Sigmoid colon (tissue), 4 donors: ENCODE measurements around the gene MAP1LC3C.

Experiments
- POLR2A ChIP-seq, 2 donors: fragments of 450-650 bp; IDR thresholded peaks; one replicate each; pipeline ENCODE4 v1.6.1; 2016; ENCODE audit warnings: antibody characterized with exemption in 2 of 2, mild to moderate bottlenecking in 2 of 2, moderate library complexity in 2 of 2
- POLR2AphosphoS5 ChIP-seq, 4 donors: sonication (generic); formaldehyde crosslinking; IDR thresholded peaks; one replicate each; pipeline ENCODE4 v1.6.1; 2017; ENCODE audit warnings: antibody characterized with exemption in 4 of 4
- TF ChIP-seq, protein P1 (sequence below), 4 experiments: fragments of 450-650 bp in 3 of 4; fragments of 200-600 bp in 1 of 4; IDR thresholded peaks; one replicate each; pipeline ENCODE4 v1.5.1; 2016 to 2019; ENCODE audit warnings: antibody characterized with exemption in 4 of 4, mild to moderate bottlenecking in 3 of 4, moderate library complexity in 2 of 4

- TF ChIP-seq POLR2AphosphoS5 (IDR thresholded peaks at IDR 0.05), result no peak
- no peak for TF ChIP-seq POLR2A (IDR thresholded peaks at IDR 0.05)
- TF ChIP-seq, protein P1, sequence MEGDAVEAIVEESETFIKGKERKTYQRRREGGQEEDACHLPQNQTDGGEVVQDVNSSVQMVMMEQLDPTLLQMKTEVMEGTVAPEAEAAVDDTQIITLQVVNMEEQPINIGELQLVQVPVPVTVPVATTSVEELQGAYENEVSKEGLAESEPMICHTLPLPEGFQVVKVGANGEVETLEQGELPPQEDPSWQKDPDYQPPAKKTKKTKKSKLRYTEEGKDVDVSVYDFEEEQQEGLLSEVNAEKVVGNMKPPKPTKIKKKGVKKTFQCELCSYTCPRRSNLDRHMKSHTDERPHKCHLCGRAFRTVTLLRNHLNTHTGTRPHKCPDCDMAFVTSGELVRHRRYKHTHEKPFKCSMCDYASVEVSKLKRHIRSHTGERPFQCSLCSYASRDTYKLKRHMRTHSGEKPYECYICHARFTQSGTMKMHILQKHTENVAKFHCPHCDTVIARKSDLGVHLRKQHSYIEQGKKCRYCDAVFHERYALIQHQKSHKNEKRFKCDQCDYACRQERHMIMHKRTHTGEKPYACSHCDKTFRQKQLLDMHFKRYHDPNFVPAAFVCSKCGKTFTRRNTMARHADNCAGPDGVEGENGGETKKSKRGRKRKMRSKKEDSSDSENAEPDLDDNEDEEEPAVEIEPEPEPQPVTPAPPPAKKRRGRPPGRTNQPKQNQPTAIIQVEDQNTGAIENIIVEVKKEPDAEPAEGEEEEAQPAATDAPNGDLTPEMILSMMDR (IDR thresholded peaks at IDR 0.05), result no peak
Measured at GRCh38 chr1:242016479-242016878, 17.6 kb upstream of the MAP1LC3C start.
